Testis (tissue), 2 donors: ENCODE results near the gene FARS2.

Experiments
- CTCF ChIP-seq, 3 experiments: fragments of 450-650 bp in 2 of 3; fragments of 200-600 bp in 1 of 3; sonication (generic) in 1 of 3; IDR thresholded peaks; one replicate each; pipeline ENCODE4 v1.5.1; 2016 to 2019; ENCODE audit warnings: antibody characterized with exemption in 3 of 3, mild to moderate bottlenecking in 2 of 3, moderate library complexity in 1 of 3
- POLR2A ChIP-seq: fragments of 450-650 bp; IDR thresholded peaks from one replicate; pipeline ENCODE4 v1.6.1; 2017; ENCODE audit warnings: antibody characterized with exemption, mild to moderate bottlenecking, moderate library complexity

GRCh38 chr6:5401845-5402738 lies 140.8 kb downstream of the FARS2 start:
- TF ChIP-seq CTCF (IDR thresholded peaks at IDR 0.05) (no peak), POLR2A (no peak)
